ENCODE results near the gene SELP. TPM values are rescaled to one million over a fixed set of nuclear protein-coding genes. Genes with fewer than 3 reads are reported as not detected.

The SELP gene
- total and polyA plus RNA-seq, 2 of the 13 experiments (the other 11 are each of a cell fraction or from before 2014, with no cell fraction given): 0.11 TPM; not detected in 1

GRCh38 chr1:169565335-169566271 lies 64.3 kb downstream of the SELP start (continued):
- TF ChIP-seq ARNT (IDR thresholded peaks at IDR 0.05) (no peak), JUN (CRISPR knock-in tag; IDR thresholded peaks at IDR 0.05) (no peak), DNMT3B (CRISPR knock-in tag; conservative IDR thresholded peaks at IDR 0.05) (no peak), ZNF816 (CRISPR knock-in tag; IDR thresholded peaks at IDR 0.05; ENCODE audit: borderline replicate concordance) (no peak), PPARG (CRISPR knock-in tag; conservative IDR thresholded peaks at IDR 0.05) (peak; percentile 19; the same call in 1 of the 2 replicates), ZGPAT (CRISPR knock-in tag; IDR thresholded peaks at IDR 0.05) (peak; percentile 67), ZNF17 (CRISPR knock-in tag; IDR thresholded peaks at IDR 0.05) (no peak), ZNF747 (CRISPR knock-in tag; IDR thresholded peaks at IDR 0.05; ENCODE audit: borderline replicate concordance) (no peak), ZFP91 (CRISPR knock-in tag; IDR thresholded peaks at IDR 0.05; ENCODE audit: borderline replicate concordance) (no peak), NCOA2 (CRISPR knock-in tag; IDR thresholded peaks at IDR 0.05) (peak; percentile 54), ZNF431 (CRISPR knock-in tag; IDR thresholded peaks at IDR 0.05; ENCODE audit: borderline replicate concordance, low read depth) (no peak), RXRB (CRISPR knock-in tag; IDR thresholded peaks at IDR 0.05; ENCODE audit: borderline replicate concordance) (peak; percentile 24; the same call in 1 of the 2 replicates), HMG20A (CRISPR knock-in tag; IDR thresholded peaks at IDR 0.05; ENCODE audit: borderline replicate concordance) (peak; percentile 67), CENPX (CRISPR knock-in tag; IDR thresholded peaks at IDR 0.05) (no peak), ARID3A (IDR thresholded peaks at IDR 0.05; ENCODE audit: low read depth, low read length) (peak; percentile 56; the same call in 1 of the 2 replicates), TARDBP (CRISPR knock-in tag; IDR thresholded peaks at IDR 0.05) (no peak), MYC (CRISPR knock-in tag; IDR thresholded peaks at IDR 0.05; ENCODE audit: borderline replicate concordance) (no peak)
- TF ChIP-seq, protein P1, sequence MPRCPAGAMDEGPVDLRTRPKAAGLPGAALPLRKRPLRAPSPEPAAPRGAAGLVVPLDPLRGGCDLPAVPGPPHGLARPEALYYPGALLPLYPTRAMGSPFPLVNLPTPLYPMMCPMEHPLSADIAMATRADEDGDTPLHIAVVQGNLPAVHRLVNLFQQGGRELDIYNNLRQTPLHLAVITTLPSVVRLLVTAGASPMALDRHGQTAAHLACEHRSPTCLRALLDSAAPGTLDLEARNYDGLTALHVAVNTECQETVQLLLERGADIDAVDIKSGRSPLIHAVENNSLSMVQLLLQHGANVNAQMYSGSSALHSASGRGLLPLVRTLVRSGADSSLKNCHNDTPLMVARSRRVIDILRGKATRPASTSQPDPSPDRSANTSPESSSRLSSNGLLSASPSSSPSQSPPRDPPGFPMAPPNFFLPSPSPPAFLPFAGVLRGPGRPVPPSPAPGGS (CRISPR knock-in tag; IDR thresholded peaks at IDR 0.05): no peak
- TF ChIP-seq, protein P2, sequence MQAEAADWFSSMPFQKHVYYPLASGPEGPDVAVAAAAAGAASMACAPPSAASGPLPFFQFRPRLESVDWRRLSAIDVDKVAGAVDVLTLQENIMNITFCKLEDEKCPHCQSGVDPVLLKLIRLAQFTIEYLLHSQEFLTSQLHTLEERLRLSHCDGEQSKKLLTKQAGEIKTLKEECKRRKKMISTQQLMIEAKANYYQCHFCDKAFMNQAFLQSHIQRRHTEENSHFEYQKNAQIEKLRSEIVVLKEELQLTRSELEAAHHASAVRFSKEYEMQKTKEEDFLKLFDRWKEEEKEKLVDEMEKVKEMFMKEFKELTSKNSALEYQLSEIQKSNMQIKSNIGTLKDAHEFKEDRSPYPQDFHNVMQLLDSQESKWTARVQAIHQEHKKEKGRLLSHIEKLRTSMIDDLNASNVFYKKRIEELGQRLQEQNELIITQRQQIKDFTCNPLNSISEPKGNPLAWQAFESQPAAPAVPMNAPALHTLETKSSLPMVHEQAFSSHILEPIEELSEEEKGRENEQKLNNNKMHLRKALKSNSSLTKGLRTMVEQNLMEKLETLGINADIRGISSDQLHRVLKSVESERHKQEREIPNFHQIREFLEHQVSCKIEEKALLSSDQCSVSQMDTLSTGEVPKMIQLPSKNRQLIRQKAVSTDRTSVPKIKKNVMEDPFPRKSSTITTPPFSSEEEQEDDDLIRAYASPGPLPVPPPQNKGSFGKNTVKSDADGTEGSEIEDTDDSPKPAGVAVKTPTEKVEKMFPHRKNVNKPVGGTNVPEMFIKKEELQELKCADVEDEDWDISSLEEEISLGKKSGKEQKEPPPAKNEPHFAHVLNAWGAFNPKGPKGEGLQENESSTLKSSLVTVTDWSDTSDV (CRISPR knock-in tag; IDR thresholded peaks at IDR 0.05): no peak

All from HepG2 (cell line).